HepG2 (cell line): ENCODE measurements around the gene SKIL. TPM values are rescaled to one million over a fixed set of nuclear protein-coding genes. Genes with fewer than 3 reads are reported as not detected.

Source experiments
- ATAC-seq: fragments of 200-7000 bp; cut with Tn5 transposase; 3 replicates; pipeline ENCODE4 v1.9.1; 2020; ENCODE audit warnings: mild to moderate bottlenecking, moderate library complexity
- BruUV-seq: library from RNA; stranded (reverse); fragments of 400-500 nt; replicated peaks from 2 replicates; lab custom pipeline; 2021; lab: Mats Ljungman, UMichigan
- CTCF ChIA-PET: fragments of 300-600 bp; formaldehyde crosslinking; extraction: SDS; loops from one replicate; lab custom pipeline; 2021; ENCODE audit warnings: low total read pairs, inconsistent platforms, low intra/inter-chr PET ratio; lab: Yijun Ruan, JAX
- POLR2A ChIA-PET: fragments of 350-600 bp; sonication (Branson Sonifier 250); formaldehyde crosslinking; loops from one replicate; lab custom pipeline; 2020; ENCODE audit warnings: antibody characterized with exemption, inconsistent platforms; lab: Yijun Ruan, JAX
- DNase-seq: peaks from one replicate; pipeline ENCODE4 v3.0.0-alpha.2; 2015; ENCODE audit warnings: low spot score
- FAIRE-seq: peaks from 3 replicates; lab custom pipeline; 2011; peaks lifted over from hg19 to GRCh38; lab: Jason Lieb, UNC
- H2AFZ ChIP-seq: one replicate; pipeline ENCODE4 v1.6.1; 2011; ENCODE audit warnings: low read length, inconsistent platforms
- H3K27ac ChIP-seq: fragments of 300-600 bp; 3 replicates; pipeline ENCODE4 v1.8.0; 2011; ENCODE audit warnings: mixed run types, mild to moderate bottlenecking, mixed read lengths, low read length, inconsistent platforms; ENCODE audit not compliant: insufficient read depth; ENCODE audit errors: extremely low read length
- H3K27me3 ChIP-seq, 2 experiments: fragments of 200-600 bp in 1 of 2; 2 replicates in 1 of 2; 3 replicates in 1 of 2; pipeline versions ENCODE4 v1.6.0 to v1.8.0; 2011; ENCODE audit warnings: low read length in 2 of 2, mild to moderate bottlenecking in 2 of 2, moderate library complexity in 2 of 2, inconsistent platforms in 1 of 2; ENCODE audit not compliant: insufficient read depth in 2 of 2, control insufficient read depth in 1 of 2
- H3K36me3 ChIP-seq, 2 experiments: fragments of 200-600 bp in 1 of 2; replicated peaks in 1 of 2; 2 replicates in 1 of 2; 3 replicates in 1 of 2; pipeline versions ENCODE4 v1.5.1 to v1.8.0; 2011; ENCODE audit warnings: low read length in 2 of 2, inconsistent platforms in 1 of 2; ENCODE audit not compliant: insufficient read depth in 2 of 2, control insufficient read depth in 1 of 2
- H3K4me1 ChIP-seq: 2 replicates; pipeline ENCODE4 v1.5.1; 2012; ENCODE audit warnings: low read length, inconsistent platforms; ENCODE audit not compliant: insufficient read depth
- H3K4me2 ChIP-seq: 2 replicates; pipeline ENCODE4 v1.6.0; 2011; ENCODE audit warnings: low read depth, low read length, inconsistent platforms
- H3K4me3 ChIP-seq, 3 experiments: fragments of 200-600 bp in 1 of 3; sonication (generic), shearing (Covaris generic) in 1 of 3; replicated peaks in 1 of 3; 2 replicates each; pipeline ENCODE4 v1.5.1; 2011 to 2016; ENCODE audit warnings: low read length in 3 of 3, inconsistent platforms in 2 of 3, low read depth in 2 of 3, mild to moderate bottlenecking in 2 of 3, control low read depth in 1 of 3, mixed read lengths in 1 of 3; ENCODE audit not compliant: insufficient read depth in 1 of 3
- H3K79me2 ChIP-seq: one replicate; pipeline ENCODE4 v1.6.1; 2011; ENCODE audit warnings: low read length, inconsistent platforms; ENCODE audit not compliant: insufficient read depth
- H3K9ac ChIP-seq: 2 replicates; pipeline ENCODE4 v1.6.0; 2011; ENCODE audit warnings: mild to moderate bottlenecking, low read depth, low read length, inconsistent platforms; ENCODE audit not compliant: insufficient read depth
- H3K9me3 ChIP-seq: 2 replicates; pipeline ENCODE4 v1.5.1; 2012; ENCODE audit warnings: mild to moderate bottlenecking, low read length
- H4K20me1 ChIP-seq: 2 replicates; pipeline ENCODE4 v1.6.0; 2011; ENCODE audit warnings: inconsistent platforms, mild to moderate bottlenecking, low read length, moderate library complexity; ENCODE audit not compliant: insufficient read depth
- MIER2 ChIP-seq: IDR thresholded peaks from 2 replicates; pipeline ENCODE4 v1.6.1; 2016; ENCODE audit warnings: missing biosample characterization, missing genetic modification reagents
- POLR2G ChIP-seq: fragments of 200-400 bp; formaldehyde crosslinking; IDR thresholded peaks from 2 replicates; pipeline ENCODE4 v1.6.1; 2018; ENCODE audit warnings: mild to moderate bottlenecking, low read depth, low read length, moderate library complexity
- SP1 ChIP-seq, 2 experiments: fragments of 450-650 bp in 1 of 2; sonication (generic) in 1 of 2; formaldehyde crosslinking in 1 of 2; IDR thresholded peaks; 2 replicates each; pipeline versions ENCODE4 v1.4.0 to v1.6.1; 2016 to 2020; ENCODE audit warnings: missing genetic modification reagents in 1 of 2
- TBL1XR1 ChIP-seq: fragments of 150-350 bp; IDR thresholded peaks from 2 replicates; pipeline ENCODE4 v1.6.1; 2014; ENCODE audit warnings: borderline replicate concordance, low read length; ENCODE audit not compliant: partially characterized antibody
- TCF12 ChIP-seq, 2 experiments: fragments of 450-650 bp in 1 of 2; sonication (generic) in 1 of 2; formaldehyde crosslinking in 1 of 2; IDR thresholded peaks; 2 replicates each; pipeline versions ENCODE4 v1.6.1 to v1.8.0; 2017 to 2022; ENCODE audit warnings: antibody characterized with exemption in 1 of 2, mild to moderate bottlenecking in 1 of 2, missing genetic modification reagents in 1 of 2, moderate library complexity in 1 of 2
- YEATS4 ChIP-seq: sonication (generic); formaldehyde crosslinking; IDR thresholded peaks from 2 replicates; pipeline ENCODE4 v1.4.0; 2020; ENCODE audit warnings: missing genetic modification reagents, borderline replicate concordance
- ZFP36 ChIP-seq: fragments of 150-350 bp; IDR thresholded peaks from 2 replicates; pipeline ENCODE4 v1.6.1; 2018; ENCODE audit warnings: borderline replicate concordance, low read length, low read depth; ENCODE audit not compliant: partially characterized antibody
- ZFX ChIP-seq: sonication (generic); formaldehyde crosslinking; IDR thresholded peaks from 2 replicates; pipeline ENCODE4 v1.4.0; 2020; ENCODE audit warnings: mild to moderate bottlenecking, low read depth, missing genetic modification reagents, moderate library complexity
- ZFY ChIP-seq: sonication (generic); formaldehyde crosslinking; IDR thresholded peaks from 2 replicates; pipeline ENCODE4 v1.4.0; 2020; ENCODE audit warnings: missing genetic modification reagents
- ZNF549 ChIP-seq: sonication (generic); formaldehyde crosslinking; IDR thresholded peaks from 2 replicates; pipeline ENCODE4 v1.5.0; 2020; ENCODE audit warnings: missing genetic modification reagents
- ZNF749 ChIP-seq: sonication (generic); formaldehyde crosslinking; IDR thresholded peaks from 2 replicates; pipeline ENCODE4 v1.8.0; 2022; ENCODE audit warnings: mild to moderate bottlenecking, missing genetic modification reagents, moderate library complexity, borderline replicate concordance
- ZNF839 ChIP-seq: sonication (generic); formaldehyde crosslinking; IDR thresholded peaks from 2 replicates; pipeline ENCODE4 v1.4.0; 2020; ENCODE audit warnings: missing genetic modification reagents, mild to moderate bottlenecking, borderline replicate concordance
- WGBS: methylation state at CpG from one replicate; pipeline ENCODE4 v1.1.6; 2017; ENCODE audit warnings: low lambda C conversion rate; 5-methylcytosine and 5-hydroxymethylcytosine counted together
- in situ Hi-C: cut with HindIII; loops from 2 replicates; pipeline ENCODE4 v1.10.0; 2017; ENCODE audit warnings: low pct_unique_long_range_greater_than_20kb; ENCODE audit not compliant: extremely low pct_ligation_motif_present
- intact Hi-C: fragments of 100-400 bp; cut with micrococcal nuclease; formaldehyde crosslinking; loops from one replicate; pipeline ENCODE4 v1.10.0; 2022; ENCODE audit not compliant: unreplicated experiment
- polyA plus RNA-seq, 8 experiments: library from polyadenylated mRNA; depleted of rRNA in 3 of 8; stranded (reverse) in 7 of 8; unstranded in 1 of 8; fragments of >200 nt; fragmentation: Illumina TruSeq in 4 of 8; extraction: Trizol in 4 of 8; gene quantifications; 2 replicates each; pipeline versions ENCODE4 v1.2.1 to v1.2.3, GENCODE V29; 2011 to 2016; ENCODE audit warnings: low read depth in 4 of 8, missing spikeins in 1 of 8, mixed read lengths in 1 of 8; ENCODE audit not compliant: insufficient read depth in 1 of 8
- total RNA-seq, 5 experiments: library from RNA; depleted of rRNA; stranded (reverse); fragments of >200 nt; fragmentation: Illumina TruSeq; extraction: Trizol; gene quantifications; 2 replicates each; pipeline ENCODE4 v1.2.3, GENCODE V29; 2016; ENCODE audit warnings: low read depth in 1 of 5
- TF ChIP-seq, protein P1 (sequence below): IDR thresholded peaks from 2 replicates; pipeline ENCODE4 v1.6.1; 2012; ENCODE audit warnings: inconsistent platforms
- TF ChIP-seq, protein P2 (sequence below): sonication (generic); formaldehyde crosslinking; IDR thresholded peaks from 2 replicates; pipeline ENCODE4 v1.5.0; 2020; ENCODE audit warnings: missing genetic modification reagents
- TF ChIP-seq, protein P3 (sequence below): sonication (generic); formaldehyde crosslinking; IDR thresholded peaks from 2 replicates; pipeline ENCODE4 v1.4.0; 2020; ENCODE audit warnings: missing genetic modification reagents
- TF ChIP-seq, protein P4 (sequence below): sonication (generic); formaldehyde crosslinking; IDR thresholded peaks from 2 replicates; pipeline ENCODE4 v1.5.1; 2020; ENCODE audit warnings: mild to moderate bottlenecking, missing genetic modification reagents, moderate library complexity

The SKIL gene
- total and polyA plus RNA-seq, 2 of the 13 experiments (the other 11 are each of a cell fraction or from before 2014, with no cell fraction given), result 5.2 to 20.7 TPM

DNA sequence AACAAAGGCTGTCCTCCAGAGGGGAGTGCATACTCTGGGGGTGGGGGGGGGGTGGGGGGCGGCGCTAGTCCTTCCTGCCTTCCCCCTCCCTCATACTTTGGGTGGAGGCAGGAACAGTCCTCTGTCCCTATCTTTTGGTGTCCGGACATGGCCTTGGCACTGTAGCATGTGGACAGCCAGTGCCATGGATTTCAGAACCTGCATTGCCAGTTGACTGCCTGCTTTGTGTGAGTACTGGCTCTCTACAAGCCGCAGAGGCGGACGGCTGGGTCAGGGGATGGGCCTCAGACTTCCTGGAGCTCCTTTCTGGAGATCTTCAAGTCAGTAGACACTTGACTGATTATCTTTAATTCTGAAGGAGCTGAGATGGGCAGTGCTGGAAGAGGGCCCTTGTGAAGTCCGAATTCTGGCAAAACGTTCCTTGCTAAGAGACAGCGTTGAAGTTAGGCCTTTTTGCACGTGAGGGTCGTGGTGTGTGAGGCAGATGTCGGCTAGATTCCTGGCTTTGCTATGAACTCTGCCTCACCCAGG is 63.7 kb downstream of the SKIL start:
- 3% methylated on average over 9 of the region's 12 CpGs for WGBS
- H3K9ac ChIP-seq, result peak overlapping the region; percentile 58
- H2AFZ ChIP-seq, result no peak overlapping the region
- peaks cover 71% of the 10 kb centered on the region for H3K4me1 ChIP-seq
- POLR2A ChIA-PET, result interaction anchor here (0.7 kb wide), 1 partner anchor 449 kb away, joined by 3 read pairs; the partner anchor contains the start of gene RPL22L1
- DNase-seq (peak; percentile 42), FAIRE-seq (no peak), ATAC-seq (peak; percentile 38)
- peak overlapping the region; percentile 23 for H3K27ac ChIP-seq
- peak overlapping the region; percentile 42 to 62 (median 54) for H3K4me3 ChIP-seq
- CTCF ChIA-PET, result no interaction called here
- H3K36me3 ChIP-seq, result no peaks in the 10 kb centered on the region
- intact Hi-C loops (no loop called here), in situ Hi-C loops (loop anchor here (5.0 to 10.0 kb wide), 2 partner anchors 76 to 394 kb away; no protein-coding TSS in a partner anchor)
- no peaks in the 10 kb centered on the region for H3K79me2 ChIP-seq
- H3K27me3 ChIP-seq, result no peaks in the 10 kb centered on the region
- BruUV-seq, result no TSS peak
- H3K4me2 ChIP-seq, result peak overlapping the region; percentile 94
- no peaks in the 10 kb centered on the region for H3K9me3 ChIP-seq
- H4K20me1 ChIP-seq, result no peaks in the 10 kb centered on the region
- TF ChIP-seq, protein P1, sequence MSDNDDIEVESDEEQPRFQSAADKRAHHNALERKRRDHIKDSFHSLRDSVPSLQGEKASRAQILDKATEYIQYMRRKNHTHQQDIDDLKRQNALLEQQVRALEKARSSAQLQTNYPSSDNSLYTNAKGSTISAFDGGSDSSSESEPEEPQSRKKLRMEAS, result peak; percentile 51; the same call in 1 of the 2 replicates
- TF ChIP-seq ZNF549 (CRISPR knock-in tag) (no peak), TCF12 (IDR thresholded peaks at IDR 0.05) (no peak), TCF12 (CRISPR knock-in tag; IDR thresholded peaks at IDR 0.05) (no peak), ZFX (CRISPR knock-in tag) (peak; percentile 70), ZFP36 (no peak), ZFY (CRISPR knock-in tag) (peak; percentile 37; the same call in 1 of the 2 replicates), MIER2 (CRISPR knock-in tag) (0 out of 2 replicates have a peak, but pooled peaks have one; percentile 22), TBL1XR1 (no peak), ZNF749 (CRISPR knock-in tag) (no peak), ZNF839 (CRISPR knock-in tag) (no peak), YEATS4 (CRISPR knock-in tag) (no peak), POLR2G (0 out of 2 replicates have a peak, but pooled peaks have one; percentile 32), SP1 (IDR thresholded peaks at IDR 0.05) (no peak), SP1 (CRISPR knock-in tag; IDR thresholded peaks at IDR 0.05) (no peak)
- TF ChIP-seq, protein P2, sequence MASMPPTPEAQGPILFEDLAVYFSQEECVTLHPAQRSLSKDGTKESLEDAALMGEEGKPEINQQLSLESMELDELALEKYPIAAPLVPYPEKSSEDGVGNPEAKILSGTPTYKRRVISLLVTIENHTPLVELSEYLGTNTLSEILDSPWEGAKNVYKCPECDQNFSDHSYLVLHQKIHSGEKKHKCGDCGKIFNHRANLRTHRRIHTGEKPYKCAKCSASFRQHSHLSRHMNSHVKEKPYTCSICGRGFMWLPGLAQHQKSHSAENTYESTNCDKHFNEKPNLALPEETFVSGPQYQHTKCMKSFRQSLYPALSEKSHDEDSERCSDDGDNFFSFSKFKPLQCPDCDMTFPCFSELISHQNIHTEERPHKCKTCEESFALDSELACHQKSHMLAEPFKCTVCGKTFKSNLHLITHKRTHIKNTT (CRISPR knock-in tag), result no peak
- TF ChIP-seq, protein P3, sequence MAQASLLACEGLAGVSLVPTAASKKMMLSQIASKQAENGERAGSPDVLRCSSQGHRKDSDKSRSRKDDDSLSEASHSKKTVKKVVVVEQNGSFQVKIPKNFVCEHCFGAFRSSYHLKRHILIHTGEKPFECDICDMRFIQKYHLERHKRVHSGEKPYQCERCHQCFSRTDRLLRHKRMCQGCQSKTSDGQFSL (CRISPR knock-in tag), result peak; percentile 46; the same call in 1 of the 2 replicates
- TF ChIP-seq, protein P4, sequence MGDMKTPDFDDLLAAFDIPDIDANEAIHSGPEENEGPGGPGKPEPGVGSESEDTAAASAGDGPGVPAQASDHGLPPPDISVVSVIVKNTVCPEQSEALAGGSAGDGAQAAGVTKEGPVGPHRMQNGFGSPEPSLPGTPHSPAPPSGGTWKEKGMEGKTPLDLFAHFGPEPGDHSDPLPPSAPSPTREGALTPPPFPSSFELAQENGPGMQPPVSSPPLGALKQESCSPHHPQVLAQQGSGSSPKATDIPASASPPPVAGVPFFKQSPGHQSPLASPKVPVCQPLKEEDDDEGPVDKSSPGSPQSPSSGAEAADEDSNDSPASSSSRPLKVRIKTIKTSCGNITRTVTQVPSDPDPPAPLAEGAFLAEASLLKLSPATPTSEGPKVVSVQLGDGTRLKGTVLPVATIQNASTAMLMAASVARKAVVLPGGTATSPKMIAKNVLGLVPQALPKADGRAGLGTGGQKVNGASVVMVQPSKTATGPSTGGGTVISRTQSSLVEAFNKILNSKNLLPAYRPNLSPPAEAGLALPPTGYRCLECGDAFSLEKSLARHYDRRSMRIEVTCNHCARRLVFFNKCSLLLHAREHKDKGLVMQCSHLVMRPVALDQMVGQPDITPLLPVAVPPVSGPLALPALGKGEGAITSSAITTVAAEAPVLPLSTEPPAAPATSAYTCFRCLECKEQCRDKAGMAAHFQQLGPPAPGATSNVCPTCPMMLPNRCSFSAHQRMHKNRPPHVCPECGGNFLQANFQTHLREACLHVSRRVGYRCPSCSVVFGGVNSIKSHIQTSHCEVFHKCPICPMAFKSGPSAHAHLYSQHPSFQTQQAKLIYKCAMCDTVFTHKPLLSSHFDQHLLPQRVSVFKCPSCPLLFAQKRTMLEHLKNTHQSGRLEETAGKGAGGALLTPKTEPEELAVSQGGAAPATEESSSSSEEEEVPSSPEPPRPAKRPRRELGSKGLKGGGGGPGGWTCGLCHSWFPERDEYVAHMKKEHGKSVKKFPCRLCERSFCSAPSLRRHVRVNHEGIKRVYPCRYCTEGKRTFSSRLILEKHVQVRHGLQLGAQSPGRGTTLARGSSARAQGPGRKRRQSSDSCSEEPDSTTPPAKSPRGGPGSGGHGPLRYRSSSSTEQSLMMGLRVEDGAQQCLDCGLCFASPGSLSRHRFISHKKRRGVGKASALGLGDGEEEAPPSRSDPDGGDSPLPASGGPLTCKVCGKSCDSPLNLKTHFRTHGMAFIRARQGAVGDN (CRISPR knock-in tag), result peak; percentile 44
